Activated naive CD4-positive, alpha-beta T cell treated with anti-CD3 and anti-CD28 coated beads, Interleukin-2, amount 50 U/mL, for 16 hours (primary cell): ENCODE measurements around the gene LAG3.

Experiments
- DNase-seq: peaks from one replicate; pipeline ENCODE4 v3.0.0-alpha.2; 2020

Gene LAG3

GRCh38 chr12:6824085-6824775, 51.9 kb downstream of the LAG3 start:
- no peak for DNase-seq

GRCh38 chr12:6824901-6825381, 52.6 kb downstream of the LAG3 start:
- no peak for DNase-seq

GRCh38 chr12:6825398-6826124, 53.2 kb downstream of the LAG3 start:
- peak; percentile 80 for DNase-seq

GRCh38 chr12:6826125-6826733, 53.9 kb downstream of the LAG3 start:
- DNase-seq, result no peak

- DNase-seq, result no peak
Observed at GRCh38 chr12:6826734-6827436, 54.6 kb downstream of the LAG3 start.

GRCh38 chr12:6827437-6827911, 55.2 kb downstream of the LAG3 start:
- peak; percentile 55 for DNase-seq
